HEK293T (cell line): ENCODE data around the gene FXYD6.

Source experiments
- HDGF ChIP-seq: fragments of 450-650 bp; IDR thresholded peaks from 2 replicates; pipeline ENCODE4 v1.6.1; 2017; ENCODE audit warnings: antibody characterized with exemption, borderline replicate concordance
- NFRKB ChIP-seq: fragments of 450-650 bp; IDR thresholded peaks from 2 replicates; pipeline ENCODE4 v1.6.1; 2016; ENCODE audit warnings: mild to moderate bottlenecking, moderate library complexity
- SP1 ChIP-seq: fragments of 450-650 bp; IDR thresholded peaks from 2 replicates; pipeline ENCODE4 v1.6.1; 2017
- ZNF384 ChIP-seq: fragments of 450-650 bp; IDR thresholded peaks from 2 replicates; pipeline ENCODE4 v1.6.1; 2016

GRCh38 chr11:117885777-117886176 lies 9.3 kb upstream of the FXYD6 start:
- TF ChIP-seq ZNF384 (no peak), NFRKB (no peak), SP1 (no peak), HDGF (no peak)
